ENCODE results near the gene SRRM3.

DNA sequence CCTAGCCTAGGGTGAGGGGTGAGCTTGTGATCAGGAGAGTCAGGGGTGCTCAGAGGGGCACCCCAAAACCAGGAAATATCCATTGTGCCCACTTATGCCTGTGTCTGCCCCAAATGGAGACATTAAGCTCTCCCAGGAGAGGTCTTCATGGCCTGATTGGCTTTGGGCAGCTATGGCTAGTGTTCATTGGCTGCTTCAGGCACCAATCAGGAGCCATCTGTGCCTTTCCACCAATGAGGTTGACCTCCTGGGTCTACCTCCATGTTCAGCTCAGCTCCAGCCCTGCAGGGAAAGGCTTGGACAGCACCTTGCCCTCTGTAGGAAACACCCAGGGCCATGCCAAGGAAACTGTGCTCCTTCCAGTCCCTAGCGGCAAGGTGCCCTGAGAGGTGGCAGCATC is 76.8 kb downstream of the SRRM3 start:
- TF ChIP-seq, protein P1, sequence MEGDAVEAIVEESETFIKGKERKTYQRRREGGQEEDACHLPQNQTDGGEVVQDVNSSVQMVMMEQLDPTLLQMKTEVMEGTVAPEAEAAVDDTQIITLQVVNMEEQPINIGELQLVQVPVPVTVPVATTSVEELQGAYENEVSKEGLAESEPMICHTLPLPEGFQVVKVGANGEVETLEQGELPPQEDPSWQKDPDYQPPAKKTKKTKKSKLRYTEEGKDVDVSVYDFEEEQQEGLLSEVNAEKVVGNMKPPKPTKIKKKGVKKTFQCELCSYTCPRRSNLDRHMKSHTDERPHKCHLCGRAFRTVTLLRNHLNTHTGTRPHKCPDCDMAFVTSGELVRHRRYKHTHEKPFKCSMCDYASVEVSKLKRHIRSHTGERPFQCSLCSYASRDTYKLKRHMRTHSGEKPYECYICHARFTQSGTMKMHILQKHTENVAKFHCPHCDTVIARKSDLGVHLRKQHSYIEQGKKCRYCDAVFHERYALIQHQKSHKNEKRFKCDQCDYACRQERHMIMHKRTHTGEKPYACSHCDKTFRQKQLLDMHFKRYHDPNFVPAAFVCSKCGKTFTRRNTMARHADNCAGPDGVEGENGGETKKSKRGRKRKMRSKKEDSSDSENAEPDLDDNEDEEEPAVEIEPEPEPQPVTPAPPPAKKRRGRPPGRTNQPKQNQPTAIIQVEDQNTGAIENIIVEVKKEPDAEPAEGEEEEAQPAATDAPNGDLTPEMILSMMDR (IDR thresholded peaks at IDR 0.05; ENCODE audit: low read depth, low read length) = no peak
- TF ChIP-seq POLR2A (IDR thresholded peaks at IDR 0.05; ENCODE audit: extremely low read depth, insufficient read length) (no peak), MYC (IDR thresholded peaks at IDR 0.05; ENCODE audit: low read depth, low read length) (no peak)
- TF ChIP-seq, protein P2, sequence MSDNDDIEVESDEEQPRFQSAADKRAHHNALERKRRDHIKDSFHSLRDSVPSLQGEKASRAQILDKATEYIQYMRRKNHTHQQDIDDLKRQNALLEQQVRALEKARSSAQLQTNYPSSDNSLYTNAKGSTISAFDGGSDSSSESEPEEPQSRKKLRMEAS (IDR thresholded peaks at IDR 0.05; ENCODE audit: low read depth, low read length) = no peak

Measured in NB4 (cell line).